ENCODE data around the gene SH3RF3. TPM values are rescaled to one million over a fixed set of nuclear protein-coding genes. Genes with fewer than 3 reads are reported as not detected.
"Not testable (repeated sequence)": the region's sequence is repeated elsewhere in the genome, so short reads cannot be mapped to it uniquely, and the experiment has no call there.

SH3RF3 gene
- total RNA-seq, 1 experiment from 2014 or later = 0.30 TPM

DNA sequence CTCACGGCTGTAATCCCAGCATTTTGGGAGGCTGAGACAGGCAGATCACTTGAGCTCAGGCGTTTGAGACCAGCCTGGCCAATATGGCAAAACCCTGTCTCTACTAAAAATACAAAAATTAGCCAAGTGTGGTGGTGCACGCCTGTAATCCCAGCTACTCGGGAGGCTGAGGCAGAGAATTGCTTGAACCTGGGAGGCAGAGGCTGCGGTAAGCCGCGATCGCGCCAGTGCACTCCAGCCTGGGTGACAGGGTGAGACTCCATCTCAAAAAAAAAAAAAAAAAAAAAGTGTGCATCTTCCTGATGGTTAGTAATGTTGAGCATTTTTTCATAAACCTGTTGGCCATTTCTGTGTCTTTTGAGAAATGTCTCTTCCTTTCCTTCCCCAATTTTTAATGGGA, 92.3 kb downstream of the SH3RF3 start:
- H3K27me3 ChIP-seq; H3K4me3 ChIP-seq; H3K9me3 ChIP-seq (replicated peaks); H3K27ac ChIP-seq; DNase-seq; H3K36me3 ChIP-seq: not testable (repeated sequence)
- peaks cover 12% of the 10 kb centered on the region for H3K4me1 ChIP-seq

GRCh38 chr2:109222422-109222821, 93.4 kb downstream of the SH3RF3 start:
- Histone ChIP-seq H3K9me3 (replicated peaks) (no peaks in the 10 kb centered on the region), H3K4me1 (peaks cover 12% of the 10 kb centered on the region), H3K4me3 (no peak overlapping the region), H3K27ac (no peak overlapping the region), H3K27me3 (no peaks in the 10 kb centered on the region), H3K36me3 (no peaks in the 10 kb centered on the region)
- no peak for DNase-seq

- no peak for DNase-seq
These were observed 93.9 kb downstream of the SH3RF3 start for GRCh38 chr2:109222825-109223471.

DNA sequence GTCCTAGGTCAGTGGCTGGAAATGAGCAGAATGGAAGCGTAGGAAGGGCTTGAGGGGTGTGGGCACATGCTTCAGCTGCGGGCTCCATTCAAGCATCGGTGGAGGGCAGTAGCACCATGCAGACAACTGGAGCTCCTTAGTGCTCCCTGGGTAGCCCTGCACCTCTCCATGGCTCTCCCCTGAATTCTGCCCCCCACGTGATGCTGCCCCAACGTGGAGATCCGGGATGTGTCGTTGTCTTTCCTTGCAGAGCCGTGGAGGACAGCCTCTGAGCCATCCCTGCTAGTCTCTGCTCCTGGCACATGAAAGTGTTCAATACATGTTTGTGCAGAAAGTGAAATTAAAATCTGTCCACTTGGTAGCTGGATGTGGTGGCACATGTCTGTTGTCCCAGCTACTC, 94.5 kb downstream of the SH3RF3 start:
- H3K27ac ChIP-seq = no peak overlapping the region
- no peaks in the 10 kb centered on the region for H3K27me3 ChIP-seq
- H3K9me3 ChIP-seq (replicated peaks) = no peaks in the 10 kb centered on the region
- peaks cover 2% of the 10 kb centered on the region; the same call in 1 of the 2 replicates for H3K4me1 ChIP-seq
- no peak for DNase-seq
- H3K36me3 ChIP-seq = no peaks in the 10 kb centered on the region
- H3K4me3 ChIP-seq = no peak overlapping the region

More at GRCh38 chr2:109222825-109223471, 93.9 kb downstream of the SH3RF3 start:
- Histone ChIP-seq H3K4me3 (no peak overlapping the region), H3K4me1 (peaks cover 7% of the 10 kb centered on the region; the same call in 1 of the 2 replicates), H3K36me3 (no peaks in the 10 kb centered on the region), H3K9me3 (replicated peaks) (no peaks in the 10 kb centered on the region), H3K27me3 (no peaks in the 10 kb centered on the region), H3K27ac (no peak overlapping the region)

DNA sequence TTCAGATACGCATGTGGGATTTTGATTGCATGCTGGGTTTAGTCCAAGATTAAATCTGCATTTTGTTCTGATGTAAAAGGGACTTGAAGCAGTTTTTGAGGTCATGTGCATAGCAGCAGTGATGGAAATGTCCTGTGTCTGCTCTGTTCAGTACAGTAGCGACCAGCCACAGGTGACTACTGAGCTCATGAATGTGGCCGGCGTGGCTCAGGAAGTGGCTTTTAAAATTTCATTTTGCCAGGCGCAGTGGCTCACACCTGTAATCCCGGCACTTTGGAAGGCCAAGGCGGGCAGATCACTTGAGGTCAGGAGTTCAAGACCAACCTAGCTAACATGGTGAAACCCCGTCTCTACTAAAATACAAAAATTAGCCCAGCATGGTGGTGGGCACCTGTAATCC, 95.3 kb downstream of the SH3RF3 start:
- not testable (repeated sequence) for H3K4me3 ChIP-seq; H3K4me1 ChIP-seq; H3K27ac ChIP-seq; H3K27me3 ChIP-seq; H3K36me3 ChIP-seq; DNase-seq; H3K9me3 ChIP-seq (replicated peaks)

DNA sequence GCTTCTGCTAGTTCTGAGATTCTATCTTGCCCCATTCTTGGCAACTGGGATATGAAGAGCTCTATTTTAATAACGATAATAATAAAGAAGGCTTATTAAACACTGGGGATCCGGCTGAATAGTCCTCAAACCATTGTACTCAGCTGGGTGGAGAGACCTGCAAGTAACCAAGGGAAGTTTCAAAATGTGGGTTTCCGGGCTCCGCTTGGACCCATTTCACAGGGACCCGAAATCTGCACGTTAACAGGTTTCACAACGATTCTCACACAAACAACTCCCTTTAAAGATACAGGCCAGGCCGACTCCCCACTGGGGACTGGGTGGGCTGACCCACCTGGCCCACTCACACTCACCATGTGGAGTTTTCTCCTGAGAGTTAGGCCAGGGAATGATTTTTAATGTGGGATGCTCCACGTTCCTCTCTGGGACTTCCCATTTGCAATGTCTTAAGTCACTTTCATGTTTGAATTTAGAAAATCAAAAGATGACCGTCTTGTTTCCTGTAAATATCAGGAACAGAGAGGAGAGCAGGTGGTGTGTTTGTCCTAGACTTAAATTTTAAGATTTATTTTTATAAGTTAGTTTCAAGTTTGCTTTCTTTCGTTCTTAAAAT, 96.3 kb downstream of the SH3RF3 start:
- no peaks in the 10 kb centered on the region for H3K9me3 ChIP-seq (replicated peaks)
- no peaks in the 10 kb centered on the region for H3K27me3 ChIP-seq
- H3K4me1 ChIP-seq = no peaks in the 10 kb centered on the region
- H3K27ac ChIP-seq = no peak overlapping the region
- H3K4me3 ChIP-seq = no peak overlapping the region
- no peak for DNase-seq
- no peaks in the 10 kb centered on the region for H3K36me3 ChIP-seq

DNA sequence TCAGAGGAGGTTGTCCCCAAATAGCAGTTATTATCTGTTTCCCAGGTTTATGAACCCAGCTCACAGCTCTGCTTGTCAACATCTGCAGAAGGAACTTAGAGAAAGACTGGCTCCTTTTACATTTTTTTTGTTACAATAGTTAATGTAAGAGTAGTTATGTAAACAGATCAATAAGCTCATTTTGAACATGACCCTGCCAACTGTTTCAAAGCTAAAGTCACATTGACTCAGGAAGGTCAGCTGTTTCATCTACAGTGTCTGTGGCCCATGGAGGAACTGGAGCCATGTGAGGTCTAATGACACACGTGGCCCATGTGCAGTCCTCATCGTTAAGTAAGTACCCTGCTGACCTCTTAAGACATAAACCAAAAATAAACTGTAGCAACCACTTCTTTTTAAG, 97.1 kb downstream of the SH3RF3 start:
- DNase-seq = no peak
- no peak overlapping the region for H3K4me3 ChIP-seq
- H3K4me1 ChIP-seq = no peaks in the 10 kb centered on the region

DNA sequence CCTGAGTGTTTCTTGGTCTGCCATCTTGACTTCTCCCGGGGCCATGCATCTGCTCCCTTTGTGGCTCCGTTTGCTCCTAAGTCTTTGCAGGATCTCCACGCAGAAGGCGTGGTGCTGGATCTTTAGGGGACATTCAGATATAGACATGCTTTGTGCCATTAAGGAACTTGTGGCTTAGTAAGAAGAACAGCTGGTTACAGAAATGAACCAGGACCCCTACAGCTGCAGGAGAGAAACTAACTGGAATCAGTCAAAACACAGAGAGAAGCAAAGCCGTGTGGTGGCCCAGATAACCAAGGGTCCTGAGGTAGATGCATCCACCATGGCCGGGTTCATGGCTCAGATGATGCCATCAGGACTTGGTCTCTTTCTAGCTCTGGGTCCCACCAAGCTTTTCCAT, 97.6 kb downstream of the SH3RF3 start:
- H3K4me3 ChIP-seq = no peak overlapping the region
- H3K27me3 ChIP-seq = no peaks in the 10 kb centered on the region
- no peaks in the 10 kb centered on the region for H3K4me1 ChIP-seq
- DNase-seq = no peak
- H3K27ac ChIP-seq = no peak overlapping the region
- H3K36me3 ChIP-seq = no peaks in the 10 kb centered on the region
- no peaks in the 10 kb centered on the region for H3K9me3 ChIP-seq (replicated peaks)

More for the DNA sequence above, 97.1 kb downstream of the SH3RF3 start:
- H3K27me3 ChIP-seq = no peaks in the 10 kb centered on the region
- H3K27ac ChIP-seq = no peak overlapping the region
- no peaks in the 10 kb centered on the region for H3K9me3 ChIP-seq (replicated peaks)
- H3K36me3 ChIP-seq = no peaks in the 10 kb centered on the region

DNA sequence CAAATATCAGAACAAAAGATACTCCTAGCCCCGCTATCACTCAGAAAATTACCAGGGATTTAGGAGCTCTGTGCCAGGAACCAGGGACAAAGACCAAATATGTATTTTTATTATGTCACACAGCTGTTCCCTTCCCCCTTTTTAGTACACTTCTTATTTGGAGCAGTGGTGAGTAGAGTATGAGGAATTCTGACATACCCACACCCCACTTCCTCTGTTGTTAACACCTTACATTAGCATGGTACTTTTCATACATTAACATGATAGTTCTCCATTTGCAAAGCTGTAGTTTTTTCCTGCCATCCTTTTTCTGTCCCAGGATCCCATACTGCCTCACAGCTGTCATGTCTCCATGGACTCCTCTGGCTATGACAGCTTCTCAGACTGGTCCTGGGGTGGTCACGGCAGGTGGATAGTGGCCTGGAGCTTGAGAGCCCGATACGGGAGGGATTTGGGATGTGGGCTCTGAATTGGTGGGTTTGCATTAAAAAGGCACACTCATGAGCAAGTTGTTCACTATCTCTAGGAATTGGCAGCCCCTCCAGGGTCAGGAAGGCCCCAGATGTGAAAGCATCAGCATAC, 100.2 kb downstream of the SH3RF3 start:
- H3K4me3 ChIP-seq = no peak overlapping the region
- H3K36me3 ChIP-seq = no peaks in the 10 kb centered on the region
- DNase-seq = no peak
- no peaks in the 10 kb centered on the region for H3K27me3 ChIP-seq
- no peaks in the 10 kb centered on the region for H3K4me1 ChIP-seq
- H3K9me3 ChIP-seq (replicated peaks) = no peaks in the 10 kb centered on the region
- no peak overlapping the region for H3K27ac ChIP-seq

DNA sequence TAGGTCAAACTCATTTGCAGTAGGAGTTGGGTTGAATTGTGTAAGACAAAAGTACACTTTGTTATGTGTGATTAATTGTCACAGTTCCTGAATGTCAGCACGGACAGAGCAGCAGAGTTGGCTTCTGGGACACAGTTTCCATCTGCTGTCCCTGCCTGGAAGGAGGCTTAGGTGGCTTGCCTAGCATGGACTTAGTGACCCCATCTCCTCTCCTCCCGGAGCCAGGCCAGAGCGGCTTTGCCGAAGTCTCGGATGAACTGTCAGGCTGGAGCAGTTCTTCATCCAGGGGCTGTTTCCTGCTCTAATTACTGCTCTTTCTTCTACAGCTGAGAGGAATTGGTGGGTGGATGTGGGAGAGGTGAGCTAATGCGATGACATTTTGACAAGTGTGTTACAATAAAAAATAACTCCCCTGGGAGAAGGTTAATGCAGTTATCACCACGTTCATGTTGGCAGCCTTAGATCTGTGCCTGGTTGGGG, 102.0 kb downstream of the SH3RF3 start:
- Histone ChIP-seq H3K4me1 (no peaks in the 10 kb centered on the region), H3K4me3 (no peak overlapping the region), H3K27ac (no peak overlapping the region), H3K9me3 (replicated peaks) (no peaks in the 10 kb centered on the region), H3K36me3 (no peaks in the 10 kb centered on the region), H3K27me3 (no peaks in the 10 kb centered on the region)
- DNase-seq = no peak

DNA sequence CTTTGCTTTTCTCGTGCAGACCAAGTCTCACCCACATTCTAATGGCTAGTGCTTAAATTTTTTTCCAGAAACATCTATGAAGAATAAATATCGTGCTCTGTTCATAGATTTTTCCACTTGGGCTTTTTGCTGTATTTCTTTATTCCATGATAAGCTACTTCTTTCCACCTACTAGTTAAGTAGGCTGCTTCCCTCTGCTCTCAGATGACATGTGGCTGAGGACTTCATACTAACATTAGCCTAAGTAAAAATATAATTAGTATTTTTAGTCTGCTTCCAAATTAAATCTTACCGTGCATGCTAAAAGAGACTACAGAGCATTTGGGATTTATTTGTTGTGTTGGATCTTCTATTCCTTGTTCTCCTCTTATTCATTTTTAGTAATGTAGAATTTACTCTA, 102.4 kb downstream of the SH3RF3 start:
- no peaks in the 10 kb centered on the region for H3K27me3 ChIP-seq
- no peak overlapping the region for H3K27ac ChIP-seq
- H3K36me3 ChIP-seq = no peaks in the 10 kb centered on the region
- H3K4me3 ChIP-seq = no peak overlapping the region
- H3K9me3 ChIP-seq (replicated peaks) = no peaks in the 10 kb centered on the region
- H3K4me1 ChIP-seq = no peaks in the 10 kb centered on the region
- DNase-seq = no peak

DNA sequence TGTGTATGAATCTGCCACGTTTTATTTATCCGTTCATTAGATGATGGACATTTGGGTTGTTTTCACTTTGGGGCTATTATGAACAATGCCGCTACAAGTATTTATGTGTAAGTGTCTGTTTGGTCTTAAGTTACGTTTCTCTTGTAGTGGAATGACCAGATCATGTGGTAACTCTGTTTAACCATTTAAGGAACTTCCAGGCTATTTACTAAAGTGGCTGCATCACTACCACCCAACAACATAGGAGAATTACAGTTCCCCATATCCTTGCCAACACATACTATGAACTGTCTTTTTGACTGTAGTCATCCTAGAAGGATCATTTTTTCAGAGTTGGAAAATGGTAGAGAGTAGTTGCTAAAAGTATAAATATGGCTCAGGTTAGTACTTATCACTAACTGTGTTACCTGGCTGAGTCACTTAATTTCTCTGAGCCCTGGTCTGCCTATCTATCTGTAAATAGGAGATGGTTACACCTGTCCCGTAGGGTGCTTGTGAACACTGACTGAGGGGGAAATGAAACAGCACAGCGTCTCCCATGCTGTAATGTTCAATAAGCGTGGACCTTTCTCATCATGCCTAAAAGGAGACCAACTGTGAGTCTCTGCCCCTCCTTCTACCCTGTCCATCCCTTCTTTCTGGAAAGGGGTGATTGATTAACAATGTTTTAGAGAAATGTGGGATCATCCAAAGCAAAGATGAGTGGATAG, 103.1 kb downstream of the SH3RF3 start:
- no peaks in the 10 kb centered on the region for H3K27me3 ChIP-seq

GRCh38 chr2:109232909-109233308, 103.9 kb downstream of the SH3RF3 start:
- H3K27me3 ChIP-seq = no peaks in the 10 kb centered on the region
- DNase-seq = no peak
- H3K4me3 ChIP-seq = no peak overlapping the region
- no peaks in the 10 kb centered on the region for H3K9me3 ChIP-seq (replicated peaks)
- no peaks in the 10 kb centered on the region for H3K4me1 ChIP-seq
- H3K27ac ChIP-seq = no peak overlapping the region
- no peaks in the 10 kb centered on the region for H3K36me3 ChIP-seq

More for the DNA sequence above, 103.1 kb downstream of the SH3RF3 start:
- Histone ChIP-seq H3K4me1 (no peaks in the 10 kb centered on the region), H3K27ac (no peak overlapping the region), H3K4me3 (no peak overlapping the region), H3K9me3 (replicated peaks) (no peaks in the 10 kb centered on the region), H3K36me3 (no peaks in the 10 kb centered on the region)
- no peak for DNase-seq

DNA sequence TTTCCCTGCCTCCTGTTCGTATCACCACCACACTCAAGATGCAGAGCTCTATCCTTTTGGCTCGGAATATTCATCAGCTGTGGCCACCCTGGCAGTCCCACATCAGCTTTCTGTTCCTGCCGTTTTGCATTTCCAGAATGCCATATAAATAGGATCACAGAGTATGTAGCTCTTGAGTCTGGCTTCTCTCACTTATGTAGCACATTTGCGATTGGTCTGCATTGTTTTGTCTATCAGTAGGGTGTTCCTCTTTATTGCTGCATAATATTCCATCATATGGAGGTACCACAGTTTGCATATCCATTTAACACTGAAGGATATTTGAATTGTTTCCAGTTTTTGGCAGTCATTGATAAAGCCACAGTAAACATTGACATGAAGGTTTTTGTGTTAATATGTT, 104.6 kb downstream of the SH3RF3 start:
- no peaks in the 10 kb centered on the region for H3K36me3 ChIP-seq
- no peaks in the 10 kb centered on the region for H3K4me1 ChIP-seq
- DNase-seq = no peak
- H3K9me3 ChIP-seq (replicated peaks) = no peaks in the 10 kb centered on the region
- H3K27me3 ChIP-seq = no peaks in the 10 kb centered on the region
- no peak overlapping the region for H3K4me3 ChIP-seq
- H3K27ac ChIP-seq = no peak overlapping the region

DNA sequence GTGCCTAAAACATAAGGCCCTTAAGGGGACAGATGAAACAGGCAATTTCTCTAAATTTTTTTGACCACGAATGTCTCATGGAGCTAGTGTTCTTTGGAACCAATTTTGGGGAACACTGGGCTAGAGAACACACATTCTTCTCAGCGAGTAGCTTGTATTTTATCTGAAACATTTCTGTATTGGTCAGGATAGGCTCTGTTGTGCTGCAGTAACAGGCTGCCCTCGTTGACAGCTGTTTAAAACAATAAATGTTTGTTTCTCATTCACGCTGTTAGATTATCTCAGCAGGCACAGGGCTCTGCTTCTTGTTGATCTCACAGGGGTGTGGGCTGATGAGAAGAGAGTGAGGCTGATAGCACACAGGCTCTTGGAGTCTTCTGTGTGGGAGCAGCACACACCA, 105.3 kb downstream of the SH3RF3 start:
- no peak overlapping the region for H3K4me3 ChIP-seq
- H3K27me3 ChIP-seq = no peaks in the 10 kb centered on the region
- no peak for DNase-seq
- no peaks in the 10 kb centered on the region for H3K9me3 ChIP-seq (replicated peaks)
- H3K36me3 ChIP-seq = no peaks in the 10 kb centered on the region
- no peak overlapping the region for H3K27ac ChIP-seq
- H3K4me1 ChIP-seq = no peaks in the 10 kb centered on the region
